GM12873 (cell line): Measurements from ENCODE around the gene PGP.

Experiments
- CTCF ChIP-seq: IDR thresholded peaks from 2 replicates; pipeline ENCODE4 v1.5.1; 2012; ENCODE audit warnings: low read depth, mild to moderate bottlenecking, moderate library complexity, low read length, control low read depth; ENCODE audit not compliant: insufficient read depth; ENCODE audit errors: missing control alignments

Gene PGP

GRCh38 chr16:2214719-2214968, at the start of gene PGP:
PGP (minus strand) TSS chr16:2214840; CDS start chr16:2214777, 63 bp downstream.
- no peak for TF ChIP-seq CTCF

- TF ChIP-seq CTCF: no peak
These were observed 45.6 kb upstream of the PGP start for GRCh38 chr16:2260250-2260649.

- no peak for TF ChIP-seq CTCF
These were observed 43.1 kb upstream of the PGP start for GRCh38 chr16:2257726-2258125.

- no peak for TF ChIP-seq CTCF
These were observed 42.0 kb upstream of the PGP start for GRCh38 chr16:2256531-2257140.

- TF ChIP-seq CTCF: no peak
These were observed 38.7 kb upstream of the PGP start for GRCh38 chr16:2253293-2253692.

- no peak for TF ChIP-seq CTCF
These were observed 38.1 kb upstream of the PGP start for GRCh38 chr16:2252806-2253148.

GRCh38 chr16:2251296-2252111, 36.9 kb upstream of the PGP start, which contains the start of gene ECI1:
ECI1 (minus strand) TSS chr16:2251587; CDS start chr16:2251566, 21 bp downstream.
- peak; percentile 63 for TF ChIP-seq CTCF
